Measurements from ENCODE around the gene KCNJ10.

DNA sequence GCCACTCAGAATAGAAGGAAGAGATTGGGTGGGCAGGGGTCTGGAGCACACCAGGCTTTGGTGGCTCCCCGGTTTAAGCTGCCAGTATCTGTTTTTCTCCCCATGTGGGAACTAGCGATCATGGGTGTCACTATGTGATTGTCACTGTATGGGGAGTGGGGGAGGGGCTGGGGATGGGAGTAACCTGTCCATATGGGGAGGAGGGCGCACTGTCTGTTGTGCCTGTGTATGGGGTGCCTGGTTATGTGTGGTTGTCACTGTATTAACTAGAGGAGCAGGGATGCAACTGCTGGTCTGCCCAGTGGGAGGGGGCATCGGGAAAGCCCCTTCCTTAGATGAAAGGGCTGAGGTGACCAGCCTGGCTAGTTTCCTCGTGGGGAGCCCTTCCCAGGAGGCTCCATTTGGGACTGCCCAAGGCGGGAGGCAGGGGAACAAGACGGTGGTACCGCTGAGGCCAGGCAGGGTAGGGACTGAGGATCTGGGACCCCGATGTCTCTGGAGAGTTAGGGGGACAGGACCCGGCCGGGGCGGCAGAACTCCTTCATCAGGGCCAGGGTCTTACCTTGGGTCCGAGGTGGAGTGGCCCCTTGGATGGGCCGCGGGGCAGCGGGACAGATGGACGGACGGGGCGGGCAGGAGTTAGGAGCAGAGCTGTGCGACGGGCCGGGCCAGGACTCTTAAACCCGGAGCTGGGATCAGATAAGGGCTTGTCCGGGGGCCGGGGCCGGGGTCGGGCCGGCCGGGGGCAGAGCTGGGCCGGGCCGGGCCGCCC, at the start of gene KCNJ10:
- no peak for TF ChIP-seq POLR2AphosphoS5 (IDR thresholded peaks at IDR 0.05)
- TF ChIP-seq, protein P1, sequence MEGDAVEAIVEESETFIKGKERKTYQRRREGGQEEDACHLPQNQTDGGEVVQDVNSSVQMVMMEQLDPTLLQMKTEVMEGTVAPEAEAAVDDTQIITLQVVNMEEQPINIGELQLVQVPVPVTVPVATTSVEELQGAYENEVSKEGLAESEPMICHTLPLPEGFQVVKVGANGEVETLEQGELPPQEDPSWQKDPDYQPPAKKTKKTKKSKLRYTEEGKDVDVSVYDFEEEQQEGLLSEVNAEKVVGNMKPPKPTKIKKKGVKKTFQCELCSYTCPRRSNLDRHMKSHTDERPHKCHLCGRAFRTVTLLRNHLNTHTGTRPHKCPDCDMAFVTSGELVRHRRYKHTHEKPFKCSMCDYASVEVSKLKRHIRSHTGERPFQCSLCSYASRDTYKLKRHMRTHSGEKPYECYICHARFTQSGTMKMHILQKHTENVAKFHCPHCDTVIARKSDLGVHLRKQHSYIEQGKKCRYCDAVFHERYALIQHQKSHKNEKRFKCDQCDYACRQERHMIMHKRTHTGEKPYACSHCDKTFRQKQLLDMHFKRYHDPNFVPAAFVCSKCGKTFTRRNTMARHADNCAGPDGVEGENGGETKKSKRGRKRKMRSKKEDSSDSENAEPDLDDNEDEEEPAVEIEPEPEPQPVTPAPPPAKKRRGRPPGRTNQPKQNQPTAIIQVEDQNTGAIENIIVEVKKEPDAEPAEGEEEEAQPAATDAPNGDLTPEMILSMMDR (IDR thresholded peaks at IDR 0.05) = no peak
- no peak for TF ChIP-seq POLR2A (IDR thresholded peaks at IDR 0.05)
- TF ChIP-seq EP300 (IDR thresholded peaks at IDR 0.05) = no peak
